SK-N-SH (cell line): Measurements from ENCODE around the gene CDH15. TPM values are rescaled to one million over a fixed set of nuclear protein-coding genes. Genes with fewer than 3 reads are reported as not detected.

Experiments
- CTCF ChIA-PET: fragments of 300-600, 350-600 bp; formaldehyde crosslinking; extraction: SDS; loops from one replicate; lab custom pipeline; 2021; lab: Yijun Ruan, JAX
- POLR2A ChIA-PET: fragments of 350-600 bp; sonication (Branson Sonifier 250); formaldehyde crosslinking; extraction: SDS; loops from one replicate; lab custom pipeline; 2020; ENCODE audit warnings: antibody characterized with exemption, inconsistent platforms; lab: Yijun Ruan, JAX
- DNase-seq: peaks from one replicate; pipeline ENCODE4 v3.0.0; 2012
- H2AFZ ChIP-seq: fragments of 200-600 bp; sonication (generic); 2 replicates; pipeline ENCODE4 v1.8.1; 2016; ENCODE audit warnings: antibody characterized with exemption, mild to moderate bottlenecking, low read depth
- H3F3A ChIP-seq: fragments of 200-600 bp; sonication (generic); replicated peaks from 2 replicates; pipeline ENCODE3; 2016; ENCODE audit warnings: antibody characterized with exemption, mild to moderate bottlenecking; ENCODE audit not compliant: insufficient read depth
- H3K27ac ChIP-seq, 2 experiments: fragments of 200-500 bp in 1 of 2; fragments of 200-600 bp in 1 of 2; sonication (Bioruptor generic) in 1 of 2; sonication (generic), shearing (Covaris generic) in 1 of 2; 2 replicates each; pipeline versions ENCODE4 v1.5.1 to v1.6.1; 2014 to 2016; ENCODE audit warnings: low read depth in 2 of 2, inconsistent platforms in 1 of 2, low read length in 1 of 2, mild to moderate bottlenecking in 1 of 2, mixed read lengths in 1 of 2
- H3K27me3 ChIP-seq: fragments of 200-600 bp; sonication (generic), shearing (Covaris generic); 2 replicates; pipeline ENCODE4 v1.6.1; 2016; ENCODE audit warnings: mixed run types; ENCODE audit not compliant: insufficient read depth
- H3K36me3 ChIP-seq, 2 experiments: fragments of 200-500 bp in 1 of 2; fragments of 200-600 bp in 1 of 2; sonication (Bioruptor generic) in 1 of 2; sonication (generic) in 1 of 2; replicated peaks in 1 of 2; 2 replicates each; pipeline versions ENCODE3 to v1.5.1; 2014 to 2016; ENCODE audit warnings: low read length in 1 of 2, mild to moderate bottlenecking in 1 of 2; ENCODE audit not compliant: insufficient read depth in 2 of 2, control insufficient read depth in 1 of 2
- H3K4me1 ChIP-seq, 2 experiments: fragments of 200-500 bp in 1 of 2; fragments of 200-600 bp in 1 of 2; sonication (Bioruptor generic) in 1 of 2; sonication (generic), shearing (Covaris generic) in 1 of 2; 2 replicates each; pipeline versions ENCODE4 v1.5.1 to v1.6.1; 2014 to 2016; ENCODE audit warnings: low read depth in 1 of 2, low read length in 1 of 2, mixed run types in 1 of 2; ENCODE audit not compliant: insufficient read depth in 2 of 2, control insufficient read depth in 1 of 2
- H3K4me2 ChIP-seq: fragments of 200-600 bp; sonication (generic), shearing (Covaris generic); 2 replicates; pipeline ENCODE4 v1.6.1; 2017; ENCODE audit warnings: mixed run types
- H3K4me3 ChIP-seq, 2 experiments: fragments of 200-500 bp in 1 of 2; fragments of 200-600 bp in 1 of 2; sonication (Bioruptor generic) in 1 of 2; sonication (generic), shearing (Covaris generic) in 1 of 2; 2 replicates each; pipeline versions ENCODE4 v1.5.1 to v1.8.1; 2014 to 2016; ENCODE audit warnings: low read depth in 2 of 2, inconsistent platforms in 1 of 2, low read length in 1 of 2, mild to moderate bottlenecking in 1 of 2, mixed read lengths in 1 of 2, moderate library complexity in 1 of 2
- H3K79me2 ChIP-seq: fragments of 200-600 bp; sonication (generic); 2 replicates; pipeline ENCODE4 v1.8.1; 2017; ENCODE audit warnings: mild to moderate bottlenecking; ENCODE audit not compliant: insufficient read depth
- H3K9ac ChIP-seq: fragments of 200-600 bp; sonication (generic); 2 replicates; pipeline ENCODE4 v1.6.1; 2017; ENCODE audit warnings: mixed run types
- H3K9me2 ChIP-seq: fragments of 200-600 bp; sonication (generic); 2 replicates; pipeline ENCODE4 v1.6.1; 2017; ENCODE audit warnings: mixed run types
- H3K9me3 ChIP-seq: fragments of 200-600 bp; sonication (generic); 2 replicates; pipeline ENCODE4 v1.6.1; 2017; ENCODE audit warnings: mixed run types, mild to moderate bottlenecking, moderate library complexity
- H4K20me1 ChIP-seq: fragments of 200-600 bp; sonication (generic); 2 replicates; pipeline ENCODE4 v1.6.1; 2017; ENCODE audit warnings: mild to moderate bottlenecking, mixed run types; ENCODE audit not compliant: insufficient read depth
- CHD2 ChIP-seq: fragments of 150-350 bp; IDR thresholded peaks from 2 replicates; pipeline ENCODE4 v1.6.1; 2018; ENCODE audit warnings: low read length; ENCODE audit not compliant: partially characterized antibody
- EZH2phosphoT487 ChIP-seq: fragments of 200-600 bp; sonication (generic); IDR thresholded peaks from 2 replicates; pipeline ENCODE4 v1.6.1; 2017; ENCODE audit warnings: low read depth, mixed run types, mild to moderate bottlenecking, antibody characterized with exemption, moderate library complexity, borderline replicate concordance
- FOSL2 ChIP-seq: IDR thresholded peaks from 2 replicates; pipeline ENCODE4 v1.4.0; 2012; ENCODE audit warnings: low read depth, mild to moderate bottlenecking, moderate library complexity, borderline replicate concordance
- FOXJ3 ChIP-seq: sonication (generic); formaldehyde crosslinking; IDR thresholded peaks from 2 replicates; pipeline ENCODE4 v1.5.1; 2020; ENCODE audit warnings: mild to moderate bottlenecking, missing genetic modification reagents
- FOXM1 ChIP-seq: IDR thresholded peaks from 2 replicates; pipeline ENCODE4 v1.4.0; 2012; ENCODE audit warnings: low read depth, mild to moderate bottlenecking
- GABPA ChIP-seq: IDR thresholded peaks from 2 replicates; pipeline ENCODE4 v1.4.0; 2012; ENCODE audit warnings: low read depth, mild to moderate bottlenecking
- GATA2 ChIP-seq: sonication (generic); formaldehyde crosslinking; IDR thresholded peaks from 2 replicates; pipeline ENCODE4 v1.5.0; 2020; ENCODE audit warnings: mild to moderate bottlenecking, missing genetic modification reagents
- JUND ChIP-seq: IDR thresholded peaks from 2 replicates; pipeline ENCODE4 v1.4.0; 2012
- MEF2A ChIP-seq: IDR thresholded peaks from 2 replicates; pipeline ENCODE4 v1.4.0; 2012; ENCODE audit warnings: low read depth, borderline replicate concordance
- MXI1 ChIP-seq: IDR thresholded peaks from 2 replicates; pipeline ENCODE4 v1.6.1; 2012; ENCODE audit warnings: mild to moderate bottlenecking, low read depth, low read length, improper control_type of control experiment
- POLR2AphosphoS5 ChIP-seq: IDR thresholded peaks from 2 replicates; pipeline ENCODE4 v1.6.1; 2012; ENCODE audit warnings: low read depth, low read length
- REST ChIP-seq: IDR thresholded peaks from 2 replicates; pipeline ENCODE4 v1.6.1; 2012; ENCODE audit warnings: mild to moderate bottlenecking, low read depth, low read length, moderate library complexity
- RXRA ChIP-seq: IDR thresholded peaks from 2 replicates; pipeline ENCODE4 v1.4.0; 2012; ENCODE audit warnings: low read depth, mild to moderate bottlenecking, borderline replicate concordance
- SMC3 ChIP-seq: IDR thresholded peaks from 2 replicates; pipeline ENCODE4 v1.6.1; 2012; ENCODE audit warnings: low read depth, low read length, improper control_type of control experiment
- TAF1 ChIP-seq: IDR thresholded peaks from 2 replicates; pipeline ENCODE4 v1.6.1; 2012; ENCODE audit warnings: low read depth, mild to moderate bottlenecking, low read length, moderate library complexity, borderline replicate concordance
- TCF12 ChIP-seq: IDR thresholded peaks from 2 replicates; pipeline ENCODE4 v1.4.0; 2012
- YY1 ChIP-seq: IDR thresholded peaks from 2 replicates; pipeline ENCODE4 v1.4.0; 2012; ENCODE audit warnings: low read depth, mild to moderate bottlenecking
- ZBTB33 ChIP-seq: IDR thresholded peaks from 2 replicates; pipeline ENCODE4 v1.4.0; 2012; ENCODE audit warnings: low read depth, borderline replicate concordance
- WGBS: methylation state at CpG from one replicate; pipeline ENCODE4 v1.1.6; 2017; ENCODE audit warnings: low lambda C conversion rate; 5-methylcytosine and 5-hydroxymethylcytosine counted together
- polyA plus RNA-seq, 3 experiments: library from polyadenylated mRNA; depleted of rRNA; stranded (reverse); fragments of >200 nt; gene quantifications; 2 replicates each; pipeline ENCODE4 v1.2.3, GENCODE V29; 2012
- TF ChIP-seq, protein P1 (sequence below): fragments of 150-350 bp; IDR thresholded peaks from 2 replicates; pipeline ENCODE4 v1.6.1; 2016; ENCODE audit warnings: mild to moderate bottlenecking, low read depth, low read length

CDH15 gene
- polyA plus RNA-seq, 1 of the 3 experiments (the other 2 are of a cell fraction): 0.03 TPM

- no peaks in the 10 kb centered on the region for H3K9me3 ChIP-seq
- no peak overlapping the region for H3K9ac ChIP-seq
- no peak overlapping the region for H3K27ac ChIP-seq
- H3K79me2 ChIP-seq: no peaks in the 10 kb centered on the region
- H3K4me2 ChIP-seq: no peak overlapping the region
- 49% methylated on average over 4 of the region's 4 CpGs for WGBS
- no peaks in the 10 kb centered on the region for H4K20me1 ChIP-seq
- ChIA-PET CTCF (interaction anchor here (1.3 to 1.5 kb wide), 2 partner anchors 8 to 470 kb away, joined by 4 to 5 read pairs; no protein-coding TSS in a partner anchor), POLR2A (no interaction called here)
- no peaks in the 10 kb centered on the region for H3K36me3 ChIP-seq
- peaks cover 12% of the 10 kb centered on the region for H3F3A ChIP-seq
- peaks cover 0 to 5% of the 10 kb centered on the region in 2 experiments; a peak in 1 of 4 replicates for H3K4me1 ChIP-seq
- H2AFZ ChIP-seq: no peak overlapping the region
- DNase-seq: no peak
- peaks cover 62% of the 10 kb centered on the region for H3K27me3 ChIP-seq
- no peak for TF ChIP-seq EZH2phosphoT487
- no peaks in the 10 kb centered on the region for H3K9me2 ChIP-seq
- H3K4me3 ChIP-seq: no peak overlapping the region
These were observed 36.4 kb downstream of the CDH15 start for GRCh38 chr16:89207993-89208392.

DNA sequence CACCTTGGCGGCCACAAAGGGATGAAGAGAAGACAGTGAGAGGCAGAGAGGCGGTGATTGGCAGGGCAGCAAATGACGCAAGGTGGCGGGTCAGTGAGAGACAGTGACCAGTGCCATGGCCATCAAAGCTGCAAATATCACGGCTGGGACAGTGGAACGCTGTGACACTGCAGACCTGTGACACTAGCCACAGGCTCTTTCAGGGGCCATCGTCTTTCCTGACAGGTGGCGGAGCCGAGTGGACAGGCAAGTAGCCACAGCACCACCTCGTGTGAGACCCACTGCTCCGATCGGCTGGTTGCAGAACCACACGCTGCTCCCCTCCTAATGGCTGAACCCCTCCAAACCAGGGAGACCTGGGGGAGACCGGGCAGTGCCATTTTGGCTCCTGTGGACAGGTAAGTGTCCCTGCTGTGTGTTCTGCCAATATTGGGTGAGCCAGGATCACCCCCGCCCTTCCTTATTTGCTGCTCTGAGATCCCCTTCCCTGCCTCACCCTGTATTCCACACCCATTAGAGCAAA lies 38.0 kb downstream of the CDH15 start:
- no peaks in the 10 kb centered on the region for H3K79me2 ChIP-seq
- H3K27ac ChIP-seq: no peak overlapping the region
- peaks cover 52% of the 10 kb centered on the region for H3K27me3 ChIP-seq
- DNase-seq: no peak
- H3K9me2 ChIP-seq: no peaks in the 10 kb centered on the region
- WGBS: 23% methylated on average over 13 of the region's 15 CpGs
- no peak overlapping the region for H3K4me3 ChIP-seq
- no peak overlapping the region for H3K4me2 ChIP-seq
- ChIA-PET CTCF (interaction anchor here (0.9 to 2.6 kb wide), 4 partner anchors 31 to 473 kb away, joined by 3 to 10 read pairs (median 4); no protein-coding TSS in a partner anchor), POLR2A (no interaction called here)
- H3F3A ChIP-seq: no peaks in the 10 kb centered on the region
- peaks cover 0 to 5% of the 10 kb centered on the region in 2 experiments; a peak in 1 of 4 replicates for H3K4me1 ChIP-seq
- no peak overlapping the region for H3K9ac ChIP-seq
- H3K9me3 ChIP-seq: no peaks in the 10 kb centered on the region
- no peak overlapping the region for H2AFZ ChIP-seq
- H3K36me3 ChIP-seq: no peaks in the 10 kb centered on the region
- TF ChIP-seq FOXJ3 (CRISPR knock-in tag): no peak
- TF ChIP-seq SMC3: no peak
- no peak for TF ChIP-seq MEF2A
- TF ChIP-seq YY1: no peak
- TF ChIP-seq, protein P1, sequence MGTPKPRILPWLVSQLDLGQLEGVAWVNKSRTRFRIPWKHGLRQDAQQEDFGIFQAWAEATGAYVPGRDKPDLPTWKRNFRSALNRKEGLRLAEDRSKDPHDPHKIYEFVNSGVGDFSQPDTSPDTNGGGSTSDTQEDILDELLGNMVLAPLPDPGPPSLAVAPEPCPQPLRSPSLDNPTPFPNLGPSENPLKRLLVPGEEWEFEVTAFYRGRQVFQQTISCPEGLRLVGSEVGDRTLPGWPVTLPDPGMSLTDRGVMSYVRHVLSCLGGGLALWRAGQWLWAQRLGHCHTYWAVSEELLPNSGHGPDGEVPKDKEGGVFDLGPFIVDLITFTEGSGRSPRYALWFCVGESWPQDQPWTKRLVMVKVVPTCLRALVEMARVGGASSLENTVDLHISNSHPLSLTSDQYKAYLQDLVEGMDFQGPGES: no peak
- no peak for TF ChIP-seq JUND
- no peak for TF ChIP-seq POLR2AphosphoS5
- TF ChIP-seq RXRA: no peak
- TF ChIP-seq TCF12: no peak
- TF ChIP-seq REST: no peak
- TF ChIP-seq CHD2: no peak
- TF ChIP-seq ZBTB33: no peak
- TF ChIP-seq MXI1: no peak
- TF ChIP-seq GABPA: no peak
- TF ChIP-seq TAF1: no peak
- TF ChIP-seq FOXM1: no peak
- no peak for TF ChIP-seq GATA2 (CRISPR knock-in tag)
- TF ChIP-seq FOSL2: no peak
- H4K20me1 ChIP-seq: no peaks in the 10 kb centered on the region
